Panc1 (cell line): ENCODE results near the gene KIF26B. TPM values are rescaled to one million over a fixed set of nuclear protein-coding genes. Genes with fewer than 3 reads are reported as not detected.

Source experiments
- ATAC-seq: fragments of 200-7000 bp; cut with Tn5 transposase; 2 replicates; pipeline ENCODE4 v1.9.1; 2020; ENCODE audit warnings: mild to moderate bottlenecking, moderate library complexity
- BruUV-seq: library from RNA; stranded (reverse); fragments of 400-500 nt; replicated peaks from 2 replicates; lab custom pipeline; 2021; lab: Mats Ljungman, UMichigan
- CTCF ChIA-PET: fragments of 300-600 bp; sonication (Branson Sonifier 250); formaldehyde crosslinking; loops from one replicate; lab custom pipeline; 2022; ENCODE audit warnings: antibody characterized with exemption; lab: Charles Lee
- POLR2A ChIA-PET: fragments of 300-600 bp; sonication (Branson Sonifier 250); formaldehyde crosslinking; loops from one replicate; lab custom pipeline; 2022; ENCODE audit warnings: antibody characterized with exemption; lab: Charles Lee
- DNase-seq: peaks from one replicate; pipeline ENCODE4 v3.0.0-alpha.2; 2010; ENCODE audit warnings: low read depth, low spot score
- H3K27ac ChIP-seq: 2 replicates; pipeline ENCODE4 v1.5.1; 2011; ENCODE audit warnings: mild to moderate bottlenecking, low read length, inconsistent platforms
- H3K27me3 ChIP-seq: fragments of 200-500 bp; sonication (Bioruptor generic); 2 replicates; pipeline ENCODE4 v1.6.0; 2014; ENCODE audit warnings: low read length, inconsistent platforms; ENCODE audit not compliant: control insufficient read depth, insufficient read depth
- H3K36me3 ChIP-seq: fragments of 200-500 bp; sonication (Bioruptor generic); 2 replicates; pipeline ENCODE4 v1.5.1; 2014; ENCODE audit warnings: inconsistent platforms, mild to moderate bottlenecking, low read length, moderate library complexity; ENCODE audit not compliant: control insufficient read depth, insufficient read depth
- H3K4me1 ChIP-seq: 2 replicates; pipeline ENCODE4 v1.5.1; 2011; ENCODE audit warnings: inconsistent platforms, mild to moderate bottlenecking, low read length, moderate library complexity; ENCODE audit not compliant: control insufficient read depth, insufficient read depth
- H3K4me3 ChIP-seq, 2 experiments: 2 replicates each; pipeline ENCODE4 v1.5.1; 2011 to 2012; ENCODE audit warnings: low read depth in 2 of 2, low read length in 2 of 2, mild to moderate bottlenecking in 2 of 2, inconsistent platforms in 1 of 2, moderate library complexity in 1 of 2
- H3K9me3 ChIP-seq: fragments of 200-500 bp; sonication (Bioruptor generic); 2 replicates; pipeline ENCODE4 v1.5.1; 2014; ENCODE audit warnings: low read depth, mild to moderate bottlenecking, inconsistent platforms, low read length, moderate library complexity; ENCODE audit not compliant: control insufficient read depth, insufficient read depth
- POLR2AphosphoS5 ChIP-seq: IDR thresholded peaks from 2 replicates; pipeline ENCODE4 v1.6.1; 2012; ENCODE audit warnings: mild to moderate bottlenecking, low read depth, low read length, moderate library complexity
- SIN3A ChIP-seq: IDR thresholded peaks from 2 replicates; pipeline ENCODE4 v1.6.1; 2012; ENCODE audit warnings: low read depth, mild to moderate bottlenecking, low read length, moderate library complexity, borderline replicate concordance; ENCODE audit not compliant: insufficient read depth
- TCF7L2 ChIP-seq: IDR thresholded peaks from 2 replicates; pipeline ENCODE4 v1.6.1; 2011; ENCODE audit warnings: mild to moderate bottlenecking, low read depth, low read length, inconsistent platforms
- in situ Hi-C: cut with HindIII; loops from 2 replicates; pipeline ENCODE4 v1.10.0; 2016; ENCODE audit warnings: low sequenced_read_pairs, low pct_unique_long_range_greater_than_20kb
- intact Hi-C: fragments of 100-400 bp; cut with micrococcal nuclease; formaldehyde crosslinking; loops from one replicate; pipeline ENCODE4 v1.10.0; 2022; ENCODE audit not compliant: unreplicated experiment
- total RNA-seq: library from RNA; stranded (reverse); gene quantifications from one replicate; pipeline ENCODE4 v1.2.1, GENCODE V29; 2021; ENCODE audit not compliant: unreplicated experiment
- TF ChIP-seq, protein P1 (sequence below): fragments of 450-650 bp; IDR thresholded peaks from 2 replicates; pipeline ENCODE4 v1.5.1; 2017; ENCODE audit warnings: mild to moderate bottlenecking
- TF ChIP-seq, protein P2 (sequence below), 2 experiments: IDR thresholded peaks; 2 replicates each; pipeline ENCODE4 v1.6.1; 2011 to 2012; ENCODE audit warnings: low read depth in 2 of 2, control low read depth in 1 of 2, low read length in 1 of 2, mild to moderate bottlenecking in 1 of 2, moderate library complexity in 1 of 2; ENCODE audit not compliant: insufficient read depth in 1 of 2

KIF26B gene
- total RNA-seq, 1 experiment from 2014 or later: 0.33 TPM

DNA sequence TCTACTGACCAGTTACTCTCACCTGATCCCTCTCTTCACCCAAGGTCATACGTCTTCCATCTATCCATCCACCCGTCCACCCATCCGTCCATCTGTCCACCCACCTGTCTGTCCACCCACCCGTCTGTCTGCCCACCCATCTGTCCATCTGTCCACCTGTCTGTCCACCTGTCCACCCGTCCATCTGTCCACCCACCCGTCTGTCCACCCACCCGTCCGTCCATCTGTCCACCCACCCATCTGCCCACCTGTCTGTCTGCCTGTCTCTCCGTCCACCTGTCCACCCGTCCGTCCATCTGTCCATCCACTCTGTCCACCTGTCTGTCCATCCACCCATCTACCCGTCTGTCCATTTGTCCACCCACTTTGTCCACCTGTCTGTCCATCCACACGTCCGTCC lies 11.8 kb upstream of the KIF26B start:
- no peak for DNase-seq
- no peaks in the 10 kb centered on the region for H3K4me1 ChIP-seq
- ATAC-seq: no peak
- in situ Hi-C loops (no loop called here), intact Hi-C loops (no loop called here)
- H3K36me3 ChIP-seq: no peaks in the 10 kb centered on the region
- no TSS peak for BruUV-seq
- H3K4me3 ChIP-seq: no peak overlapping the region
- no peaks in the 10 kb centered on the region for H3K9me3 ChIP-seq
- TF ChIP-seq, protein P1, sequence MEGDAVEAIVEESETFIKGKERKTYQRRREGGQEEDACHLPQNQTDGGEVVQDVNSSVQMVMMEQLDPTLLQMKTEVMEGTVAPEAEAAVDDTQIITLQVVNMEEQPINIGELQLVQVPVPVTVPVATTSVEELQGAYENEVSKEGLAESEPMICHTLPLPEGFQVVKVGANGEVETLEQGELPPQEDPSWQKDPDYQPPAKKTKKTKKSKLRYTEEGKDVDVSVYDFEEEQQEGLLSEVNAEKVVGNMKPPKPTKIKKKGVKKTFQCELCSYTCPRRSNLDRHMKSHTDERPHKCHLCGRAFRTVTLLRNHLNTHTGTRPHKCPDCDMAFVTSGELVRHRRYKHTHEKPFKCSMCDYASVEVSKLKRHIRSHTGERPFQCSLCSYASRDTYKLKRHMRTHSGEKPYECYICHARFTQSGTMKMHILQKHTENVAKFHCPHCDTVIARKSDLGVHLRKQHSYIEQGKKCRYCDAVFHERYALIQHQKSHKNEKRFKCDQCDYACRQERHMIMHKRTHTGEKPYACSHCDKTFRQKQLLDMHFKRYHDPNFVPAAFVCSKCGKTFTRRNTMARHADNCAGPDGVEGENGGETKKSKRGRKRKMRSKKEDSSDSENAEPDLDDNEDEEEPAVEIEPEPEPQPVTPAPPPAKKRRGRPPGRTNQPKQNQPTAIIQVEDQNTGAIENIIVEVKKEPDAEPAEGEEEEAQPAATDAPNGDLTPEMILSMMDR: no peak
- no peak for TF ChIP-seq POLR2AphosphoS5
- TF ChIP-seq, protein P2, sequence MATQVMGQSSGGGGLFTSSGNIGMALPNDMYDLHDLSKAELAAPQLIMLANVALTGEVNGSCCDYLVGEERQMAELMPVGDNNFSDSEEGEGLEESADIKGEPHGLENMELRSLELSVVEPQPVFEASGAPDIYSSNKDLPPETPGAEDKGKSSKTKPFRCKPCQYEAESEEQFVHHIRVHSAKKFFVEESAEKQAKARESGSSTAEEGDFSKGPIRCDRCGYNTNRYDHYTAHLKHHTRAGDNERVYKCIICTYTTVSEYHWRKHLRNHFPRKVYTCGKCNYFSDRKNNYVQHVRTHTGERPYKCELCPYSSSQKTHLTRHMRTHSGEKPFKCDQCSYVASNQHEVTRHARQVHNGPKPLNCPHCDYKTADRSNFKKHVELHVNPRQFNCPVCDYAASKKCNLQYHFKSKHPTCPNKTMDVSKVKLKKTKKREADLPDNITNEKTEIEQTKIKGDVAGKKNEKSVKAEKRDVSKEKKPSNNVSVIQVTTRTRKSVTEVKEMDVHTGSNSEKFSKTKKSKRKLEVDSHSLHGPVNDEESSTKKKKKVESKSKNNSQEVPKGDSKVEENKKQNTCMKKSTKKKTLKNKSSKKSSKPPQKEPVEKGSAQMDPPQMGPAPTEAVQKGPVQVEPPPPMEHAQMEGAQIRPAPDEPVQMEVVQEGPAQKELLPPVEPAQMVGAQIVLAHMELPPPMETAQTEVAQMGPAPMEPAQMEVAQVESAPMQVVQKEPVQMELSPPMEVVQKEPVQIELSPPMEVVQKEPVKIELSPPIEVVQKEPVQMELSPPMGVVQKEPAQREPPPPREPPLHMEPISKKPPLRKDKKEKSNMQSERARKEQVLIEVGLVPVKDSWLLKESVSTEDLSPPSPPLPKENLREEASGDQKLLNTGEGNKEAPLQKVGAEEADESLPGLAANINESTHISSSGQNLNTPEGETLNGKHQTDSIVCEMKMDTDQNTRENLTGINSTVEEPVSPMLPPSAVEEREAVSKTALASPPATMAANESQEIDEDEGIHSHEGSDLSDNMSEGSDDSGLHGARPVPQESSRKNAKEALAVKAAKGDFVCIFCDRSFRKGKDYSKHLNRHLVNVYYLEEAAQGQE (IDR thresholded peaks at IDR 0.05; ENCODE audit: insufficient read depth in 1 of 2, low read depth in 2 of 2, low read length in 1 of 2): no peak
- no peak for TF ChIP-seq TCF7L2
- TF ChIP-seq SIN3A: no peak
- no peak overlapping the region for H3K27ac ChIP-seq
- ChIA-PET CTCF (no interaction called here), POLR2A (interaction anchor here (0.9 kb wide), 1 partner anchor 1323 kb away, joined by 3 read pairs; no protein-coding TSS in a partner anchor)
- peaks cover 8% of the 10 kb centered on the region; the same call in 1 of the 2 replicates for H3K27me3 ChIP-seq

DNA sequence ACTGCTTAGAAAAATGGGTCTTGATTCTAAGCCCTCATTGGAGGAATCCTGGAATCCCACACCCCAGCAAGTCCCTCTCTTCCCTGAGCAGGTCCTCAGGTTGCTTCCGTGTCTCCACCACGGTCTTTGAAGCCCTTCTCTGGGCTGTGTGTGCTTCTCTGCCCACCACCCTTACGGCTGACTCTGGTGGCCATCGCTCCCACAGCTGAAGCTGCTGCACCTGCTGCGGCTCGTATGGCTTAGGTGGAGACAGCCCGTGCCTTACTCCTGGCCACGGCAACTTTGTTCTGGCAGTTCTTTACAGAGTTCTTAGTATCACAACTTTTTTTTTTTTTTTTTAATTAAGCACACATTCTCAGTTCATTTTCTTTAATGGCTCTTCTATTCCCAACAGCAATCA lies 10.9 kb upstream of the KIF26B start:
- H3K4me3 ChIP-seq: no peak overlapping the region
- BruUV-seq: no TSS peak
- H3K36me3 ChIP-seq: no peaks in the 10 kb centered on the region
- POLR2A ChIA-PET: no interaction called here
- no peaks in the 10 kb centered on the region for H3K4me1 ChIP-seq
- ATAC-seq (no peak), DNase-seq (no peak)
- TF ChIP-seq POLR2AphosphoS5 (no peak), TCF7L2 (no peak), SIN3A (no peak)
- TF ChIP-seq, protein P1: no peak
- intact Hi-C loops (no loop called here), in situ Hi-C loops (no loop called here)
- H3K27ac ChIP-seq: no peak overlapping the region
- CTCF ChIA-PET: no interaction called here
- H3K27me3 ChIP-seq: peaks cover 4% of the 10 kb centered on the region; the same call in 1 of the 2 replicates
- no peaks in the 10 kb centered on the region for H3K9me3 ChIP-seq
